Hematopoietic multipotent progenitor cell (in vitro differentiated cells): ENCODE measurements around the gene NR4A3. TPM values are rescaled to one million over a fixed set of nuclear protein-coding genes. Genes with fewer than 3 reads are reported as not detected.
"Not testable (repeated sequence)": the region's sequence is repeated elsewhere in the genome, so short reads cannot be mapped to it uniquely, and the experiment has no call there.

ENCODE experiments used
- DNase-seq, 3 donors: peaks; one replicate each; pipeline ENCODE4 v3.0.0-alpha.2; 2011 to 2015; ENCODE audit warnings: low read depth in 2 of 3, low spot score in 2 of 3
- total RNA-seq: library from RNA; depleted of rRNA; stranded (reverse); fragments of >200 nt; gene quantifications from one replicate; pipeline ENCODE4 v1.2.3, GENCODE V29; 2012

NR4A3 gene
- total RNA-seq = 5.1 TPM

GRCh38 chr9:99821396-99822108 lies at the start of gene NR4A3:
NR4A3 (plus strand) TSS chr9:99821885; CDS start chr9:99828043, 6,158 bp downstream.
- peak; percentile 88 to 96 (median 93) for DNase-seq

- DNase-seq = no peak
Measured at GRCh38 chr9:99773468-99774138, 48.1 kb upstream of the NR4A3 start.

- peak in 1 of 3 donors; percentile 5 for DNase-seq
Measured at GRCh38 chr9:99778308-99778707, 43.4 kb upstream of the NR4A3 start.

GRCh38 chr9:99778836-99779235 lies 42.8 kb upstream of the NR4A3 start:
- no peak for DNase-seq

- DNase-seq = no peak
Measured at GRCh38 chr9:99779277-99779676, 42.4 kb upstream of the NR4A3 start.

- DNase-seq = not testable (repeated sequence)
Measured at GRCh38 chr9:99782349-99782748, 39.3 kb upstream of the NR4A3 start.

GRCh38 chr9:99782962-99783718 lies 38.5 kb upstream of the NR4A3 start:
- peak in 2 of 3 donors; percentile 28 to 73 for DNase-seq

GRCh38 chr9:99783799-99784198 lies 37.9 kb upstream of the NR4A3 start:
- DNase-seq = no peak

- no peak for DNase-seq
Measured at GRCh38 chr9:99785010-99785590, 36.6 kb upstream of the NR4A3 start.

- no peak for DNase-seq
Measured at GRCh38 chr9:99787556-99787955, 34.1 kb upstream of the NR4A3 start.

GRCh38 chr9:99793528-99793927 lies 28.2 kb upstream of the NR4A3 start:
- no peak for DNase-seq

- DNase-seq = no peak
Measured at GRCh38 chr9:99796231-99796630, 25.5 kb upstream of the NR4A3 start.

- DNase-seq = no peak
Measured at GRCh38 chr9:99801775-99802174, 19.9 kb upstream of the NR4A3 start.

- no peak for DNase-seq
Measured at GRCh38 chr9:99803694-99804093, 18.0 kb upstream of the NR4A3 start.

GRCh38 chr9:99807276-99807852 lies 14.3 kb upstream of the NR4A3 start:
- peak; percentile 51 to 89 (median 73) for DNase-seq

- DNase-seq = peak in 1 of 3 donors; percentile 65
Measured at GRCh38 chr9:99807956-99808355, 13.7 kb upstream of the NR4A3 start.

- DNase-seq = peak in 1 of 3 donors; percentile 17
Measured at GRCh38 chr9:99808454-99808853, 13.2 kb upstream of the NR4A3 start.

GRCh38 chr9:99809586-99810319 lies 11.9 kb upstream of the NR4A3 start:
- no peak for DNase-seq

- no peak for DNase-seq
Measured at GRCh38 chr9:99811172-99811571, 10.5 kb upstream of the NR4A3 start.
